Activated CD4-positive, alpha-beta T cell treated with anti-CD3 and anti-CD28 coated beads, Interleukin-2, amount 10 ng/mL, durations not matched to agents 7 days and 5 days (primary cell): ENCODE results near the gene ADCY6. TPM values are rescaled to one million over a fixed set of nuclear protein-coding genes. Genes with fewer than 3 reads are reported as not detected.
"Not testable (repeated sequence)": the region's sequence is repeated elsewhere in the genome, so short reads cannot be mapped to it uniquely, and the experiment has no call there.

ENCODE experiments used
- CTCF ChIA-PET: fragments of 350-600 bp; sonication (Branson Sonifier 250); formaldehyde crosslinking; loops from one replicate; lab custom pipeline; 2021; ENCODE audit warnings: antibody characterized with exemption; lab: Charles Lee
- POLR2A ChIA-PET: fragments of 350-600 bp; sonication (Branson Sonifier 250); formaldehyde crosslinking; loops from one replicate; lab custom pipeline; 2021; ENCODE audit warnings: antibody characterized with exemption; lab: Charles Lee
- DNase-seq: peaks from one replicate; pipeline ENCODE4 v3.0.0-alpha.2; 2020
- H3K27ac Mint-ChIP-seq: one replicate; pipeline ENCODE4 v1.8.0; 2021; ENCODE audit warnings: mild to moderate bottlenecking, moderate library complexity, mixed read lengths
- H3K27me3 Mint-ChIP-seq: one replicate; pipeline ENCODE4 v1.8.0; 2021; ENCODE audit warnings: mixed read lengths
- H3K36me3 Mint-ChIP-seq: one replicate; pipeline ENCODE4 v1.8.0; 2021; ENCODE audit warnings: low read depth, mixed read lengths
- H3K4me1 Mint-ChIP-seq: one replicate; pipeline ENCODE4 v1.8.0; 2021; ENCODE audit warnings: mixed read lengths
- H3K4me3 Mint-ChIP-seq: one replicate; pipeline ENCODE4 v1.8.0; 2021; ENCODE audit warnings: mild to moderate bottlenecking, moderate library complexity, mixed read lengths
- H3K9me3 Mint-ChIP-seq: one replicate; pipeline ENCODE4 v1.8.0; 2021; ENCODE audit warnings: mixed read lengths
- microRNA-seq: library from miRNA; unstranded; fragments of <30 nt; microRNA quantifications from one replicate; pipeline ENCODE4 v1.2.0, GENCODE V29; 2021; ENCODE audit warnings: borderline microRNAs expressed, borderline replicate concordance
- total RNA-seq, 2 experiments: library from RNA; stranded (reverse); gene quantifications; one replicate each; pipeline ENCODE4 v1.2.3, GENCODE V29; 2021

The ADCY6 gene
- total RNA-seq, 2 experiments from 2014 or later = not detected

DNA sequence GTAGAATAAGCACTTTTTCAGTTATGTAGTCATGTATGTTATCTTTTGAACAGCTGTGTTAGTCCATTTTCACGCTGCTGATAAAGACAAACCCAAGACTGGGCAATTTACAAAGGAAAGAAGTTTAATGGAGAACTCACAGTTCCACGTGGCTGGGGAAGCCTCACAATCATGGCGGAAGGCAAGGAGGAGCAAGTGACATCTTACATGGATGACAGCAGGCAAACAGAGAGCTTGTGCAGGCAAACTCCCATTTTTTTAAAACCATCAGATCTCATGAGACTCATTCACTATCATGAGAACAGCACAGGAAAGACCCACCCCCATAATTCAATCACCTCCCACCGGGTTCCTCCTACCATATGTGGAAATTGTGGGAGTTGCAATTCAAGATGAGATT, 69.9 kb downstream of the ADCY6 start:
- POLR2A ChIA-PET, DNase-seq, H3K4me3 Mint-ChIP-seq, H3K27me3 Mint-ChIP-seq, H3K27ac Mint-ChIP-seq: not testable (repeated sequence)
- Mint-ChIP-seq H3K4me1 (peaks cover 24% of the 10 kb centered on the region), H3K9me3 (peaks cover 19% of the 10 kb centered on the region), H3K36me3 (peaks cover 33% of the 10 kb centered on the region)
- CTCF ChIA-PET = interaction anchor here (0.5 kb wide), 1 partner anchor 14 kb away, joined by 3 read pairs; no protein-coding TSS in a partner anchor

- POLR2A ChIA-PET = no interaction called here
- Mint-ChIP-seq H3K9me3 (peaks cover 19% of the 10 kb centered on the region), H3K27me3 (no peaks in the 10 kb centered on the region), H3K27ac (peak overlapping the region; percentile 99), H3K36me3 (peaks cover 43% of the 10 kb centered on the region), H3K4me1 (peaks cover 33% of the 10 kb centered on the region), H3K4me3 (peak overlapping the region; percentile 93)
- DNase-seq = no peak
- CTCF ChIA-PET = interaction anchor here (0.9 kb wide), 1 partner anchor 78 kb away, joined by 3 read pairs; no protein-coding TSS in a partner anchor
Observed at GRCh38 chr12:48717252-48717695, 71.6 kb downstream of the ADCY6 start.

DNA sequence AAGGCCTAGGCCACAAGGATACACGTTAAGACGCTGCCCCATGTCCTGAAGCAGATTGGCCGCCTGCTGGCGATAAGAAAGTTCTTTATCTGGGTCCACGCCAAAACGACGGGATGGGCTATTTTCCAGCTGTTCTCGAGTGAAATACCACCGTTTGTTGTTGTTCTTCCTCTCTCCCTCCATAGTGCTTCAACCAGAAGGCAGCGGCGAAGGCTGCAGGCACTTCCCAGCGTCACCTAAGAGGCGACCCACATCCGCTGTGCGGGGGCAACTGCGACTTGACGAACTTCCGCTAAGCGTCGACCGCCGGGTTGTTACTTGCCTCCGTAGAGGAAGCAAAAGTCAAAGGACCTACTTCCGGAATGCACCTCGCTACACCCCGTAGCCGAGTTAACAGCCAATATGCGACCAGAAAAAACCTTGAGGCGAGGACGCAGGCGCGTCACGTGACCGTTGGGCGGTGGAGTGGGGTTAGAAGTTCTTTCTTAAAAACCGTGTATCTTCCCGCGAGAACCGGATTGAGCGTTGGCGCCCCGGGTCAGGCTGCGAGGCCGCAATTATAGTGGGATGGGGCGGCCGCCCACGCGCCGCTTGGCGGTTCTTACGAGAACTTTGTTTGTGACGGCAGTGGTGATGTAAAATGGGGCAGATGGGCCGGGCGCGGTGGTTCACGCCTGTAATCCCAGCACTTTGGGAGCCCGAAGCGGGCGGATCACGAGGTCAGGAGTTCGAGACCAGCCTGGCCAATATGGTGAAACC, 72.2 kb downstream of the ADCY6 start, which contains the start of gene CCNT1:
Gene CCNT1 (minus strand): TSS at position 215 of the 759 bp plus-strand sequence. CDS start 32 bp downstream, at position 183.
- ChIA-PET CTCF (interaction anchor here (1.2 kb wide), 1 partner anchor 24 kb away, joined by 4 read pairs; no protein-coding TSS in a partner anchor), POLR2A (no interaction called here)
- peaks cover 49% of the 10 kb centered on the region for H3K36me3 Mint-ChIP-seq

More for the DNA sequence above, 72.2 kb downstream of the ADCY6 start, which contains the start of gene CCNT1:
- H3K4me3 Mint-ChIP-seq = peak within 1 kb of the TSS; percentile 93
- peak within 1 kb of the TSS; percentile 99 for H3K27ac Mint-ChIP-seq
- no peaks in the 10 kb centered on the region for H3K27me3 Mint-ChIP-seq
- H3K4me1 Mint-ChIP-seq = peaks cover 33% of the 10 kb centered on the region
- DNase-seq = peak; percentile 99
- H3K9me3 Mint-ChIP-seq = peaks cover 19% of the 10 kb centered on the region

Small RNA genes within 50 kb of the gene (microRNA-seq; reads per million reads assigned to microRNA genes)
- gene MIR4701 = not detected

Other genes with a start within 250 kb of the ADCY6 start
- not detected for gene LALBA, start 219.0 kb downstream of the ADCY6 start, total RNA-seq
- gene KANSL2, start 106.9 kb downstream of the ADCY6 start, total RNA-seq = 10 to 100 TPM; 44.1 to 44.5 TPM
- gene CCNT1, start 72.4 kb downstream of the ADCY6 start, total RNA-seq = 10 to 100 TPM; 51.6 to 53.7 TPM
- gene CACNB3, start 29.4 kb upstream of the ADCY6 start, total RNA-seq = 10 to 100 TPM; 14.9 to 19.9 TPM
- gene DDX23, start 63.1 kb upstream of the ADCY6 start, total RNA-seq = 100 to 1,000 TPM; 143 to 144 TPM
- 1 to 10 TPM; 1.1 to 1.2 TPM for gene RND1, start 76.8 kb upstream of the ADCY6 start, total RNA-seq
- 10 to 100 TPM; 44.2 to 45.6 TPM for gene FKBP11, start 136.4 kb upstream of the ADCY6 start, total RNA-seq
- 100 to 1,000 TPM in 1 of 2 experiments, 10 to 100 TPM in 1; 89.6 to 114 TPM for gene ARF3, start 168.4 kb upstream of the ADCY6 start, total RNA-seq
- gene WNT10B, start 182.6 kb upstream of the ADCY6 start, total RNA-seq = under 1 TPM; 0.52 to 0.99 TPM
- gene WNT1, start 189.2 kb upstream of the ADCY6 start, total RNA-seq = under 1 TPM; 0.17 to 0.29 TPM
- gene DDN, start 210.3 kb upstream of the ADCY6 start, total RNA-seq = under 1 TPM; 0.10 to 0.17 TPM
- 10 to 100 TPM; 62.5 to 65.5 TPM for gene PRKAG1, start 229.7 kb upstream of the ADCY6 start, total RNA-seq